ENCODE data around the gene NAPEPLD. TPM values are rescaled to one million over a fixed set of nuclear protein-coding genes. Genes with fewer than 3 reads are reported as not detected.
"Not testable (repeated sequence)": the region's sequence is repeated elsewhere in the genome, so short reads cannot be mapped to it uniquely, and the experiment has no call there.

NAPEPLD gene
- total RNA-seq, 4 donors from 2014 or later = 4.7 to 8.7 (median 6.1) TPM

DNA sequence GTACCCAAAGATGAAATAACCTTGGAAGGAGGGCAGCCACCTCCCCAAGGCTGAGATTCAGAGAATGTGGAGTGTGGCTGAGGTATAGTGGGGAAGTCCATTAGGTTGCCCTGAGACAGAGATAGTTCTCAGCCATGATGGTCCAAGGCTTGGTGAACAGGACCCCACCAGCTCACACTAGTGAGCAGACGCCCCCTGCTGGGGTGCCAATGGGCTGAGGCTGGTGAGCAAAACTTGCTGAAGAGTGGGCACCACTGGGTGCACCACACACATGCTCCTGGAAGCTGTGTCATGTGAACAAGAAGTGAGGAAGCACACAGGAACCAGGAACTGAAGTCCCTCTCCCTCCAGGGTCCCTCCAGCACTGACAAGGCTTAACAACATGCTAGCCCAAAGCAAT is 83.2 kb downstream of the NAPEPLD start:
- H3K4me3 ChIP-seq = no peak overlapping the region
- intact Hi-C loops (cut with DNase I) = loop anchor here (10.0 kb wide), 1 partner anchor 311 kb away; no protein-coding TSS in a partner anchor
- TF ChIP-seq, protein P1, sequence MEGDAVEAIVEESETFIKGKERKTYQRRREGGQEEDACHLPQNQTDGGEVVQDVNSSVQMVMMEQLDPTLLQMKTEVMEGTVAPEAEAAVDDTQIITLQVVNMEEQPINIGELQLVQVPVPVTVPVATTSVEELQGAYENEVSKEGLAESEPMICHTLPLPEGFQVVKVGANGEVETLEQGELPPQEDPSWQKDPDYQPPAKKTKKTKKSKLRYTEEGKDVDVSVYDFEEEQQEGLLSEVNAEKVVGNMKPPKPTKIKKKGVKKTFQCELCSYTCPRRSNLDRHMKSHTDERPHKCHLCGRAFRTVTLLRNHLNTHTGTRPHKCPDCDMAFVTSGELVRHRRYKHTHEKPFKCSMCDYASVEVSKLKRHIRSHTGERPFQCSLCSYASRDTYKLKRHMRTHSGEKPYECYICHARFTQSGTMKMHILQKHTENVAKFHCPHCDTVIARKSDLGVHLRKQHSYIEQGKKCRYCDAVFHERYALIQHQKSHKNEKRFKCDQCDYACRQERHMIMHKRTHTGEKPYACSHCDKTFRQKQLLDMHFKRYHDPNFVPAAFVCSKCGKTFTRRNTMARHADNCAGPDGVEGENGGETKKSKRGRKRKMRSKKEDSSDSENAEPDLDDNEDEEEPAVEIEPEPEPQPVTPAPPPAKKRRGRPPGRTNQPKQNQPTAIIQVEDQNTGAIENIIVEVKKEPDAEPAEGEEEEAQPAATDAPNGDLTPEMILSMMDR (IDR thresholded peaks at IDR 0.05) = peak in 2 of 3 experiments; percentile 17 to 32
- TF ChIP-seq POLR2A (IDR thresholded peaks at IDR 0.05; ENCODE audit: low read depth) = no peak
- WGBS = 33% methylated on average over 1 of the region's 1 CpG
- no peaks in the 10 kb centered on the region for H3K27me3 ChIP-seq
- no peak overlapping the region for H3K27ac ChIP-seq (replicated peaks in 1 of 4)
- no peaks in the 10 kb centered on the region for H3K9me3 ChIP-seq
- H3K36me3 ChIP-seq = no peaks in the 10 kb centered on the region
- no peak for DNase-seq (ENCODE audit: extremely low spot score)
- H3K4me1 ChIP-seq = no peaks in the 10 kb centered on the region

DNA sequence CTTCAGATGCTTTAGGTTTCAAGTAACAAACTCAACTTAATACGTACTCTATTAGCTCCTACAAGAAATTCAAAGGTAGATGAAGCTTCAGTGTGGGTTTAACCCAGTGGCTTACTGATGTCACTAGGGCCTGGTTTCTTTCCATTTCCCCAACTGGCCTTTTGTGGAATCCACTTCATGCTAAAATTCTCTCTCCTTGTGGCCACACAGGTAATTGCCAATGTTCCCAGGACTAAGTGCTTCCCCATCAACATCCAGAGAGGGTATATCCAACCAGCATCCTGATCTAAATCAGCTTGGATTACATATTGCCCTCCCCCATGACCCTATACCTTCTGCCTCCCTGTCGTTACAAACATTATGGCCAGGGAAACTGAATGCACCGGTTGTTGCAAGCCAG is 85.0 kb downstream of the NAPEPLD start:
- H3K4me1 ChIP-seq = no peaks in the 10 kb centered on the region
- no peaks in the 10 kb centered on the region for H3K36me3 ChIP-seq
- H3K9me3 ChIP-seq = no peaks in the 10 kb centered on the region
- DNase-seq (ENCODE audit: extremely low spot score) = no peak
- no peak overlapping the region for H3K27ac ChIP-seq (replicated peaks in 1 of 4)
- 84% methylated on average over 3 of the region's 3 CpGs for WGBS
- no peaks in the 10 kb centered on the region for H3K27me3 ChIP-seq
- intact Hi-C loops (cut with DNase I) = loop anchor here (10.0 kb wide), 1 partner anchor 309 kb away; no protein-coding TSS in a partner anchor
- no peak overlapping the region for H3K4me3 ChIP-seq
- TF ChIP-seq POLR2AphosphoS5 (IDR thresholded peaks at IDR 0.05) (no peak), POLR2A (IDR thresholded peaks at IDR 0.05; ENCODE audit: low read depth) (no peak), EP300 (IDR thresholded peaks at IDR 0.05) (no peak)
- TF ChIP-seq, protein P1 (IDR thresholded peaks at IDR 0.05) = no peak

DNA sequence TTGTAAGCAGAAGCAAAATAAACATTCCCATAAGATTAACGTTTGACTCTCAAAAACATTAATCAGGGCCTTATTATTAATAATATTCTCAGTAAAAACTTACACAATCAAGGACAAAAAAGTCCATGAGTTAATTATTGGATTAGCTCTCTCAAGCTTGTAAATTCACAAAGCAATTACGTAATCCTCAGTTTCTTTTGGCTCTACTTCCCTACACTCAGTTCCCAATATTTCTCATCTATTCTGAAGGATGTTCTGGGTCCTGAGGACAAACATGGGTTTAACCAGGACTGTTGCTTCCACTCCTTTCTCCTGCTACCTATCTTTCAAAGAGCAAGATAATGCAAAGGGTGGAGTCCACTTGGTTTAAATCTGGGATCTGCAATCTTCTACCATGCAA is 89.4 kb downstream of the NAPEPLD start:
- Histone ChIP-seq H3K4me3 (no peak overlapping the region), H3K9me3 (no peaks in the 10 kb centered on the region), H3K4me1 (no peaks in the 10 kb centered on the region), H3K27ac (replicated peaks in 1 of 4) (no peak overlapping the region), H3K36me3 (no peaks in the 10 kb centered on the region), H3K27me3 (no peaks in the 10 kb centered on the region)
- DNase-seq (ENCODE audit: extremely low spot score) = no peak
- no peak for TF ChIP-seq EP300 (IDR thresholded peaks at IDR 0.05)
- 44% methylated on average over 2 of the region's 2 CpGs for WGBS
- intact Hi-C loops (cut with DNase I) = no loop called here

DNA sequence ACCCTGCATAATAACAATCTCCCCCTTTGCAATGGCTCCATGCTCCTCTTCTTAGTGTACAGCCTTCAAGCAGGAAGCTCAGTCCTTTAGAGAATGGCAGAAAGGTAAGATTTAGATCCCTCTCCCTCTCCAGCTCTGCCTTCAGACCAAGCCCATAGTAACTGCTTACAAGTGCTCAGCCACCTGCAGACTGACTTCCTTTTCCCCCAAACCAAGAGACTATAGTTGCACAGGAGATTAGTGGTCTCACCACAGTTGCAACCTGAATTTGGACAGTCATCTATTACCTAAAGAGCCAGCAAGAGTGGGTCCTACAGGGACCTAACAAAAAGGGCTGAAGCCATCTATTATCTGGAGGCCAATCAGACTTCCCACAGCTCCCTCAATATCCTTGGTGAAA is 90.8 kb downstream of the NAPEPLD start:
- Histone ChIP-seq H3K27me3 (no peaks in the 10 kb centered on the region), H3K9me3 (no peaks in the 10 kb centered on the region)
- intact Hi-C loops (cut with DNase I) = no loop called here

DNA sequence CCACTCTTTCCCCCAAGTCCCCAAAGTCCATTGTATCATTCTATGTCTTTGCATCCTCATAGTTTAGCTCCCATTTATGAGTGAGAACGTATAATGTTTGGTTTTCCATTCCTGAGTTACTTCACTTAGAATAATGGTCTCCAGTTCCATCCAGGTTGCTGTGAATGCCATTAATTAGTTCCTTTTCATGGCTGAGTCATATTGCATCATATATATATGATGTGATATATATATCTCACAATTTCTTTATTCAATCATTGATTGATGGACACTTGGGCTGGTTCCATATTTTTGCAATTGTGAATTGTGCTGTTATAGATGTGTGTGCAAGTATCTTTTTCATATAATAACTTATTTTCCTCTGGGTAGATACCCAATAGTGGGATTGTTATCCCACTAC is 92.9 kb downstream of the NAPEPLD start:
- H3K36me3 ChIP-seq; DNase-seq (ENCODE audit: extremely low spot score); H3K27me3 ChIP-seq; H3K4me3 ChIP-seq; H3K4me1 ChIP-seq; H3K9me3 ChIP-seq; intact Hi-C loops (cut with DNase I); H3K27ac ChIP-seq (replicated peaks in 1 of 4): not testable (repeated sequence)
- WGBS = 89% methylated on average over 1 of the region's 1 CpG

More for the DNA sequence above, 90.8 kb downstream of the NAPEPLD start:
- H3K27ac ChIP-seq (replicated peaks in 1 of 4) = no peak overlapping the region
- no peak overlapping the region for H3K4me3 ChIP-seq
- TF ChIP-seq POLR2AphosphoS5 (IDR thresholded peaks at IDR 0.05) (no peak), EP300 (IDR thresholded peaks at IDR 0.05) (no peak), POLR2A (IDR thresholded peaks at IDR 0.05; ENCODE audit: low read depth) (no peak)
- TF ChIP-seq, protein P1 (IDR thresholded peaks at IDR 0.05) = no peak
- H3K4me1 ChIP-seq = no peaks in the 10 kb centered on the region
- H3K36me3 ChIP-seq = no peaks in the 10 kb centered on the region
- no peak for DNase-seq (ENCODE audit: extremely low spot score)

DNA sequence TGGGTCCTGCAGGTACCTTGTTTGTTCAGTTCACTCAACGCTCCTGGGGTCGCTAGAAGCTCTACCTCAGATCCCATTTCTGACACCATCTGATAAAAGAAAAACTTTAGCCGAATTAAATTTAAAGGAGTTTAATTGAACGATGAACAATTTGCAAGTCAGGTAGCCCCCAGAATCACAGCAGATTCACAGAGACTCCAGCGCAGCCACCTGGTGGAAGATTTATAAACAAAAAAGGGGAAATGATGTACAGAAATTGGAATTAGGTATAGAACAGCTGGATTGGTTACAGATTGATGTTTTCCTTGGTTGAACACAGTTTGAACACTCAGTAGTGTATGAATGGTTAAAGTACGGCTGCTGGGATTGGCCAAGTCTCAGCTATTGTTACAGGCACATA is 97.4 kb downstream of the NAPEPLD start:
- Histone ChIP-seq H3K36me3 (no peaks in the 10 kb centered on the region), H3K9me3 (no peaks in the 10 kb centered on the region), H3K27ac (replicated peaks in 1 of 4) (no peak overlapping the region), H3K27me3 (no peaks in the 10 kb centered on the region), H3K4me3 (no peak overlapping the region), H3K4me1 (no peaks in the 10 kb centered on the region)
- WGBS = 95% methylated on average over 6 of the region's 6 CpGs
- DNase-seq (ENCODE audit: extremely low spot score) = no peak
- no peak for TF ChIP-seq POLR2AphosphoS5 (IDR thresholded peaks at IDR 0.05)
- TF ChIP-seq, protein P1 (IDR thresholded peaks at IDR 0.05) = no peak
- TF ChIP-seq POLR2A (IDR thresholded peaks at IDR 0.05; ENCODE audit: low read depth) = no peak
- TF ChIP-seq EP300 (IDR thresholded peaks at IDR 0.05) = no peak
- intact Hi-C loops (cut with DNase I) = no loop called here

Measured in esophagus muscularis mucosa (tissue), 4 donors.